ENCODE results near the gene MRPS10.

Gene MRPS10

DNA sequence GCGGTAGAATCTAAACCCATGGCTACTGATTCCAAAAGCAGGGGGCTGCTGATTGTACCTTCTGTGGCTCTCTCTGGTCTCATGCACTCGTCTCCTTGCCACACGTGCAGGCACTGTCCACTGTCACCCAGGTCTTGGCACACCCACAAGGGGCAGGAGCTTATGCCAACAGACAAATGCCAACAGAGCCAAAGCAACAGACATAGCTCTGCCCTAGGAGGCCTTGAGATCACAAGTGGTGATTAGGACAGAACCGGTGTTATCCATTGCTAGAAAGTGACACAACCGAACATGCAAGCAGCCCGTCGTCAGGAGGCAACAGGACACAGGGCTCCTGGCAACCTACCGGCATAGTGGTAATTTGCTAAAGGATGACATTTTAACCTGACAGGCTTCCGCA, 36.8 kb upstream of the MRPS10 start:
- peaks cover 34 to 54% of the 10 kb centered on the region in 2 experiments for H3K36me3 ChIP-seq (ENCODE audit: control insufficient read depth in 1 of 2, insufficient read depth in 2 of 2, low read depth in 1 of 2, low read length in 2 of 2)
- peaks cover 9% of the 10 kb centered on the region for H3K4me1 ChIP-seq (ENCODE audit: control insufficient read depth, insufficient read depth, low read depth, low read length)
- H3K9ac ChIP-seq (ENCODE audit: low read length): no peak overlapping the region
- no peak overlapping the region for H3K4ac ChIP-seq (ENCODE audit: low read depth in 1 of 2, low read length in 2 of 2)
- H4K91ac ChIP-seq (ENCODE audit: low read length): no peak overlapping the region
- no peaks in the 10 kb centered on the region for H3K27me3 ChIP-seq (ENCODE audit: control insufficient read depth in 1 of 2, insufficient read depth in 1 of 2, low read length in 2 of 2)
- no peak overlapping the region for H2BK5ac ChIP-seq (ENCODE audit: low read depth, low read length, poor library complexity, severe bottlenecking)
- H3K14ac ChIP-seq (ENCODE audit: low read length in 2 of 2): no peak overlapping the region
- H3K79me1 ChIP-seq (replicated peaks; ENCODE audit: low read length, poor library complexity, severe bottlenecking): no peaks in the 10 kb centered on the region
- no peak for DNase-seq
- no peak overlapping the region for H3K18ac ChIP-seq (ENCODE audit: low read depth in 1 of 2, low read length in 2 of 2)
- no peak overlapping the region for H3K4me2 ChIP-seq (ENCODE audit: low read length, poor library complexity, severe bottlenecking)
- H3K9me3 ChIP-seq (ENCODE audit: control insufficient read depth, low read length): no peaks in the 10 kb centered on the region
- no peak overlapping the region for H4K8ac ChIP-seq (ENCODE audit: low read length)
- no peak overlapping the region for H2BK120ac ChIP-seq (ENCODE audit: low read depth, low read length)
- no peak overlapping the region for H3K27ac ChIP-seq (ENCODE audit: low read length, poor library complexity, severe bottlenecking)
- WGBS: 99% methylated on average over 9 of the region's 9 CpGs
- no peak overlapping the region for H2AFZ ChIP-seq (ENCODE audit: low read depth, low read length)
- H2BK15ac ChIP-seq (ENCODE audit: low read depth, poor library complexity, severe bottlenecking): no peak overlapping the region
- no peak overlapping the region for H2BK12ac ChIP-seq (ENCODE audit: low read length in 2 of 2)
- no peak overlapping the region for H2AK5ac ChIP-seq (ENCODE audit: low read length, severe bottlenecking)
- H3K4me3 ChIP-seq (ENCODE audit: insufficient read depth in 1 of 2, low read depth in 1 of 2, low read length in 2 of 2): no peak overlapping the region
- H3K23ac ChIP-seq (ENCODE audit: low read length in 2 of 2): no peak overlapping the region

DNA sequence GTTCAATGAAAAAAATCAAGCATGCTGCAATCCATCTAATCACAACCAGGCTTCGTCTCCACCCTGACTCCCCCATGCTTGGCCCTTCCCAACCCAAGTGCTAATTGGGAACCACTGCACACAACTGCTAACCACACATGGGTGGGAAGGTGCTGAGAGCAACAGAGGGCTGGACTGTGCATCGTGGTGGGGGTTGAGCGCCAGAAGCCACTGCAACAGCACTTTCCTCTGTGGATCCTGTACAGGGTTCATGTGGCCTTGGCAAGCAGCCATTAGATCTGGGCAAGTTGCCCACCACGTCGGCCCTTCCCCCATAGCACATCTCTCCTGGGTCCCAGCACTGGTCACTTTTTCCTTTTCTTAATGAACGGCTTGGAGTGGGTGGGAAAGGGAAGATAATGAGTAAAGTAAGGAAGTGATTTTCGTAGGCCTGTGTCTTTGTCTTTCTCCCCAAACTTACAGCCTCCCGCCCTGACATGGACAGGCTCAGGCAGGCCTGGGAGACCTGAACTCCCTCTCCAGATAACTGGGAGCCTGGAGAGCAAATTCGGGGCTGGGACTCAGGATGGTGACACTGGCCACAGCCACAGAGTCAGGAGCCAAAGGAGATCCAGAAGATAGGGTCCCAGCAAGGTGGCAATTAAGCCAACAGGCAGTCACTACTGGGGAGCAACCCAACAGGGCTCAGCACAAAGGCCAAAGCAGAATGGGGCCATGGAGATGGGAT, 34.4 kb upstream of the MRPS10 start:
- no peak overlapping the region for H2BK12ac ChIP-seq (ENCODE audit: low read length in 2 of 2)
- H3K4me2 ChIP-seq (ENCODE audit: low read length, poor library complexity, severe bottlenecking): no peak overlapping the region
- peaks cover 42 to 55% of the 10 kb centered on the region in 2 experiments for H3K36me3 ChIP-seq (ENCODE audit: control insufficient read depth in 1 of 2, insufficient read depth in 2 of 2, low read depth in 1 of 2, low read length in 2 of 2)
- no peak overlapping the region for H2BK120ac ChIP-seq (ENCODE audit: low read depth, low read length)
- no peak overlapping the region for H2AFZ ChIP-seq (ENCODE audit: low read depth, low read length)
- WGBS: 74% methylated on average over 5 of the region's 9 CpGs
- H3K9me3 ChIP-seq (ENCODE audit: control insufficient read depth, low read length): no peaks in the 10 kb centered on the region
- peak overlapping the region; percentile 5 for H4K91ac ChIP-seq (ENCODE audit: low read length)
- no peak overlapping the region for H2BK15ac ChIP-seq (ENCODE audit: low read depth, poor library complexity, severe bottlenecking)
- peaks cover 8% of the 10 kb centered on the region for H3K4me1 ChIP-seq (ENCODE audit: control insufficient read depth, insufficient read depth, low read depth, low read length)
- peak overlapping the region in 1 of 2 experiments; percentile 51 for H3K14ac ChIP-seq (ENCODE audit: low read length in 2 of 2)
- H3K27ac ChIP-seq (ENCODE audit: low read length, poor library complexity, severe bottlenecking): no peak overlapping the region
- H3K27me3 ChIP-seq (ENCODE audit: control insufficient read depth in 1 of 2, insufficient read depth in 1 of 2, low read length in 2 of 2): no peaks in the 10 kb centered on the region
- peak; percentile 33 for DNase-seq
- H3K79me1 ChIP-seq (replicated peaks; ENCODE audit: low read length, poor library complexity, severe bottlenecking): no peaks in the 10 kb centered on the region
- H2BK5ac ChIP-seq (ENCODE audit: low read depth, low read length, poor library complexity, severe bottlenecking): no peak overlapping the region
- H3K18ac ChIP-seq (ENCODE audit: low read depth in 1 of 2, low read length in 2 of 2): peak overlapping the region; percentile 8 to 16
- no peak overlapping the region for H3K4me3 ChIP-seq (ENCODE audit: insufficient read depth in 1 of 2, low read depth in 1 of 2, low read length in 2 of 2)
- peak overlapping the region; percentile 56 for H4K8ac ChIP-seq (ENCODE audit: low read length)
- H3K23ac ChIP-seq (ENCODE audit: low read length in 2 of 2): peak overlapping the region in 1 of 2 experiments; percentile 38
- no peak overlapping the region for H2AK5ac ChIP-seq (ENCODE audit: low read length, severe bottlenecking)
- H3K9ac ChIP-seq (ENCODE audit: low read length): peak overlapping the region; percentile 83
- no peak overlapping the region for H3K4ac ChIP-seq (ENCODE audit: low read depth in 1 of 2, low read length in 2 of 2)

DNA sequence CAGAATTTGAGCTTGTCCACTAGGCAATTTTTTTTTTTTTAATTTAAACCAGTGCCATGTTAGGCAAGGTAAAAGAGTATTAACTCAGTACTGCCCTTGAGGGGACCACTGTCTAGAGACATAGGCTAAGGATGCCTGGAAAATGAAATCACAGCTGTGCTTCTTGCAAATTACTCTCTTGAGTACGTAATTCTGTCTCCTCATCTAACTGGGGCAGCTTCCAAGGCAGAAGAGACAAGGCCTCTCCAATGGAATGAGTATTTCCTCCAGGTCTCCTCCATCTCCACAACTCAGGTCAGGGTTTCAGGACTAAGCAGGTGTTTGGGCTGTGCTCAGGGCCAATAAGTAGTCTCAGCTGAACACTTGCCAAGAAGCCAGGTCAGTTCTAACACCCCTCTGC, 33.8 kb upstream of the MRPS10 start:
- H4K91ac ChIP-seq (ENCODE audit: low read length): no peak overlapping the region
- 96% methylated on average over 1 of the region's 1 CpG for WGBS

DNA sequence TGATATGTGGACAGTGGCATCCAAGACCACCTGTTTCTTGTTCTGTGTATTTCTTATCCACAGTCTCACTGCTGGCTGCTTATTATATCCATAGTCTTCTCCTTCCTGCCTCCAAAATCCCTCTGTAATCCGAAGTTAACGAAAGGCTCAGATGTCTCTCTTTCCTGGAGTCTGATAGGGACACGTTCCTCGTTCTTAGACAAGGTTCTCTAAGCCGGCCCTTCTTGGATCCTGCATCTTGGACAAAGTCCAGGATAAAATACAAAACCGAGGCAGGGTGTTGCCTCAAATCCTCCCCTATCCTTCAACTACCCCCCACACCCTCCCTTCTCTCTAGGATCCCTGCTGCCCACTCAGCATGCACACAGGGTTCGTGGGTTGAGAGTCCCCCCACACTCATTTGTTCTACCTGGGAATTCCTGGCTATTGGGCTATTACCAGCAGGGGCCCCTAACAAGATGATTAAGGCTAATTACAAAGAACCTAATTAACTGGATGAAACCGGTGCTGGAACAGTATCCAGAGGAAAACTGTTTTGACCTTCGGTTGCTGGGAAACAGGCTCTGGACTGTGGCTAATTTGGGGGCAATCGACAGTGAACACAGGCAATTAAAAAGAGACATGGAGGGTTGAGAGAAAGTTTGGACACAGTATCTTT, 32.7 kb upstream of the MRPS10 start:
- no peak overlapping the region for H2AFZ ChIP-seq (ENCODE audit: low read depth, low read length)
- H3K4ac ChIP-seq (ENCODE audit: low read depth in 1 of 2, low read length in 2 of 2): no peak overlapping the region
- H3K14ac ChIP-seq (ENCODE audit: low read length in 2 of 2): no peak overlapping the region
- H2BK5ac ChIP-seq (ENCODE audit: low read depth, low read length, poor library complexity, severe bottlenecking): no peak overlapping the region
- no peak overlapping the region for H2BK15ac ChIP-seq (ENCODE audit: low read depth, poor library complexity, severe bottlenecking)
- no peak overlapping the region for H3K4me3 ChIP-seq (ENCODE audit: insufficient read depth in 1 of 2, low read depth in 1 of 2, low read length in 2 of 2)
- H4K8ac ChIP-seq (ENCODE audit: low read length): no peak overlapping the region
- no peak for DNase-seq
- H3K4me1 ChIP-seq (ENCODE audit: control insufficient read depth, insufficient read depth, low read depth, low read length): peaks cover 8% of the 10 kb centered on the region
- H3K23ac ChIP-seq (ENCODE audit: low read length in 2 of 2): no peak overlapping the region
- H3K9me3 ChIP-seq (ENCODE audit: control insufficient read depth, low read length): no peaks in the 10 kb centered on the region
- H2BK12ac ChIP-seq (ENCODE audit: low read length in 2 of 2): no peak overlapping the region
- no peak overlapping the region for H3K27ac ChIP-seq (ENCODE audit: low read length, poor library complexity, severe bottlenecking)
- H4K91ac ChIP-seq (ENCODE audit: low read length): no peak overlapping the region
- peaks cover 42 to 58% of the 10 kb centered on the region in 2 experiments for H3K36me3 ChIP-seq (ENCODE audit: control insufficient read depth in 1 of 2, insufficient read depth in 2 of 2, low read depth in 1 of 2, low read length in 2 of 2)
- H3K79me1 ChIP-seq (replicated peaks; ENCODE audit: low read length, poor library complexity, severe bottlenecking): no peaks in the 10 kb centered on the region
- H3K4me2 ChIP-seq (ENCODE audit: low read length, poor library complexity, severe bottlenecking): no peak overlapping the region
- no peak overlapping the region for H2BK120ac ChIP-seq (ENCODE audit: low read depth, low read length)
- H3K9ac ChIP-seq (ENCODE audit: low read length): peak overlapping the region; percentile 13
- 84% methylated on average over 10 of the region's 10 CpGs for WGBS
- no peak overlapping the region for H2AK5ac ChIP-seq (ENCODE audit: low read length, severe bottlenecking)
- no peaks in the 10 kb centered on the region for H3K27me3 ChIP-seq (ENCODE audit: control insufficient read depth in 1 of 2, insufficient read depth in 1 of 2, low read length in 2 of 2)
- no peak overlapping the region for H3K18ac ChIP-seq (ENCODE audit: low read depth in 1 of 2, low read length in 2 of 2)

More for the DNA sequence above, 33.8 kb upstream of the MRPS10 start:
- DNase-seq: no peak
- Histone ChIP-seq H3K9me3 (ENCODE audit: control insufficient read depth, low read length) (no peaks in the 10 kb centered on the region), H3K36me3 (ENCODE audit: control insufficient read depth in 1 of 2, insufficient read depth in 2 of 2, low read depth in 1 of 2, low read length in 2 of 2) (peaks cover 42 to 55% of the 10 kb centered on the region in 2 experiments), H2AFZ (ENCODE audit: low read depth, low read length) (no peak overlapping the region), H3K4me1 (ENCODE audit: control insufficient read depth, insufficient read depth, low read depth, low read length) (peaks cover 8% of the 10 kb centered on the region), H3K14ac (ENCODE audit: low read length in 2 of 2) (no peak overlapping the region), H2BK15ac (ENCODE audit: low read depth, poor library complexity, severe bottlenecking) (no peak overlapping the region), H3K27ac (ENCODE audit: low read length, poor library complexity, severe bottlenecking) (no peak overlapping the region), H3K4me3 (ENCODE audit: insufficient read depth in 1 of 2, low read depth in 1 of 2, low read length in 2 of 2) (no peak overlapping the region), H3K9ac (ENCODE audit: low read length) (peak overlapping the region; percentile 83), H3K27me3 (ENCODE audit: control insufficient read depth in 1 of 2, insufficient read depth in 1 of 2, low read length in 2 of 2) (no peaks in the 10 kb centered on the region), H3K79me1 (replicated peaks; ENCODE audit: low read length, poor library complexity, severe bottlenecking) (no peaks in the 10 kb centered on the region), H2AK5ac (ENCODE audit: low read length, severe bottlenecking) (no peak overlapping the region), H4K8ac (ENCODE audit: low read length) (no peak overlapping the region), H3K4ac (ENCODE audit: low read depth in 1 of 2, low read length in 2 of 2) (no peak overlapping the region), H3K23ac (ENCODE audit: low read length in 2 of 2) (no peak overlapping the region), H2BK120ac (ENCODE audit: low read depth, low read length) (no peak overlapping the region), H3K4me2 (ENCODE audit: low read length, poor library complexity, severe bottlenecking) (no peak overlapping the region), H2BK5ac (ENCODE audit: low read depth, low read length, poor library complexity, severe bottlenecking) (no peak overlapping the region), H3K18ac (ENCODE audit: low read depth in 1 of 2, low read length in 2 of 2) (no peak overlapping the region), H2BK12ac (ENCODE audit: low read length in 2 of 2) (no peak overlapping the region)
